ENCODE measurements around the gene PPP1R7. TPM values are rescaled to one million over a fixed set of nuclear protein-coding genes. Genes with fewer than 3 reads are reported as not detected.

The PPP1R7 gene
- total and polyA plus RNA-seq, 2 of the 4 experiments (the other 2 are of a cell fraction) = 60.8 to 70.0 TPM

- no peak for TF ChIP-seq MXI1 (IDR thresholded peaks at IDR 0.05; ENCODE audit: borderline replicate concordance, low read depth, low read length)
- TF ChIP-seq BHLHE40 (IDR thresholded peaks at IDR 0.05; ENCODE audit: low read depth, low read length) = no peak
- no peak for TF ChIP-seq POLR2A (IDR thresholded peaks at IDR 0.05; ENCODE audit: low read depth, low read length)
- TF ChIP-seq USF2 (IDR thresholded peaks at IDR 0.05; ENCODE audit: low read depth, low read length) = no peak
- TF ChIP-seq, protein P1, sequence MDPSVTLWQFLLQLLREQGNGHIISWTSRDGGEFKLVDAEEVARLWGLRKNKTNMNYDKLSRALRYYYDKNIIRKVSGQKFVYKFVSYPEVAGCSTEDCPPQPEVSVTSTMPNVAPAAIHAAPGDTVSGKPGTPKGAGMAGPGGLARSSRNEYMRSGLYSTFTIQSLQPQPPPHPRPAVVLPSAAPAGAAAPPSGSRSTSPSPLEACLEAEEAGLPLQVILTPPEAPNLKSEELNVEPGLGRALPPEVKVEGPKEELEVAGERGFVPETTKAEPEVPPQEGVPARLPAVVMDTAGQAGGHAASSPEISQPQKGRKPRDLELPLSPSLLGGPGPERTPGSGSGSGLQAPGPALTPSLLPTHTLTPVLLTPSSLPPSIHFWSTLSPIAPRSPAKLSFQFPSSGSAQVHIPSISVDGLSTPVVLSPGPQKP (IDR thresholded peaks at IDR 0.05; ENCODE audit: borderline replicate concordance, low read depth, low read length) = no peak
- no peak for TF ChIP-seq NFE2L2 (IDR thresholded peaks at IDR 0.05; ENCODE audit: low read depth, low read length)
- TF ChIP-seq MAFK (IDR thresholded peaks at IDR 0.05; ENCODE audit: low read depth, low read length) = no peak
- no peak for TF ChIP-seq FOS (IDR thresholded peaks at IDR 0.05; ENCODE audit: low read depth, low read length)
- no peak for TF ChIP-seq CEBPB (IDR thresholded peaks at IDR 0.05; ENCODE audit: low read depth, low read length)
- TF ChIP-seq, protein P2, sequence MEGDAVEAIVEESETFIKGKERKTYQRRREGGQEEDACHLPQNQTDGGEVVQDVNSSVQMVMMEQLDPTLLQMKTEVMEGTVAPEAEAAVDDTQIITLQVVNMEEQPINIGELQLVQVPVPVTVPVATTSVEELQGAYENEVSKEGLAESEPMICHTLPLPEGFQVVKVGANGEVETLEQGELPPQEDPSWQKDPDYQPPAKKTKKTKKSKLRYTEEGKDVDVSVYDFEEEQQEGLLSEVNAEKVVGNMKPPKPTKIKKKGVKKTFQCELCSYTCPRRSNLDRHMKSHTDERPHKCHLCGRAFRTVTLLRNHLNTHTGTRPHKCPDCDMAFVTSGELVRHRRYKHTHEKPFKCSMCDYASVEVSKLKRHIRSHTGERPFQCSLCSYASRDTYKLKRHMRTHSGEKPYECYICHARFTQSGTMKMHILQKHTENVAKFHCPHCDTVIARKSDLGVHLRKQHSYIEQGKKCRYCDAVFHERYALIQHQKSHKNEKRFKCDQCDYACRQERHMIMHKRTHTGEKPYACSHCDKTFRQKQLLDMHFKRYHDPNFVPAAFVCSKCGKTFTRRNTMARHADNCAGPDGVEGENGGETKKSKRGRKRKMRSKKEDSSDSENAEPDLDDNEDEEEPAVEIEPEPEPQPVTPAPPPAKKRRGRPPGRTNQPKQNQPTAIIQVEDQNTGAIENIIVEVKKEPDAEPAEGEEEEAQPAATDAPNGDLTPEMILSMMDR (conservative IDR thresholded peaks at IDR 0.05; ENCODE audit: low read depth, low read length) = no peak
- TF ChIP-seq RCOR1 (IDR thresholded peaks at IDR 0.05; ENCODE audit: insufficient replicate concordance, low read length) = no peak
- no peak for TF ChIP-seq RFX5 (IDR thresholded peaks at IDR 0.05; ENCODE audit: low read depth, low read length)
- TF ChIP-seq RAD21 (IDR thresholded peaks at IDR 0.05; ENCODE audit: low read length) = no peak
- no peak for TF ChIP-seq MAZ (IDR thresholded peaks at IDR 0.05; ENCODE audit: borderline replicate concordance, low read depth, low read length)
- TF ChIP-seq SMC3 (IDR thresholded peaks at IDR 0.05; ENCODE audit: low read depth, low read length) = no peak
- no peak for TF ChIP-seq CHD1 (IDR thresholded peaks at IDR 0.05; ENCODE audit: low read depth, low read length)
- H4K20me1 ChIP-seq (ENCODE audit: insufficient read depth, low read length) = peaks cover 18% of the 10 kb centered on the region
- H3K4ac ChIP-seq (ENCODE audit: low read depth, low read length) = no peak overlapping the region
- WGBS, 2 experiments (ENCODE audit: extremely low coverage in 2 of 2, insufficient read length in 1 of 2) = 0% methylated on average over 15 of the region's 23 CpGs; no CpG with 5 or more reads in 1 of the 2 experiments
- H3K36me3 ChIP-seq (ENCODE audit: control insufficient read depth, insufficient read depth, low read length) = peaks cover 4% of the 10 kb centered on the region
- H3K14ac ChIP-seq (replicated peaks; ENCODE audit: low read depth, low read length) = no peak overlapping the region
- no peak overlapping the region for H3K56ac ChIP-seq (ENCODE audit: extremely low read depth, insufficient read depth, low read length)
- H3K18ac ChIP-seq (ENCODE audit: low read depth, low read length) = no peak overlapping the region
- ChIA-PET CTCF (interaction anchor here (0.6 kb wide), 1 partner anchor 540 kb away, joined by 3 read pairs; no protein-coding TSS in a partner anchor), POLR2A (ENCODE audit: unreplicated experiment) (no interaction called here)
- dilution Hi-C loops (cut with HindIII; ENCODE audit: low sequenced_read_pairs, unreplicated experiment) = no loop called here
- H3K4me3 ChIP-seq (ENCODE audit: insufficient read depth, low read depth, low read length) = peak overlapping the region; percentile 75
- H2BK5ac ChIP-seq (ENCODE audit: low read depth, low read length, poor library complexity, severe bottlenecking) = no peak overlapping the region
- peak overlapping the region; percentile 98 for H3K4me2 ChIP-seq (ENCODE audit: low read depth, low read length)
- peak overlapping the region; percentile 82 for H2AK9ac ChIP-seq (replicated peaks; ENCODE audit: low read depth, low read length, poor library complexity)
- no peaks in the 10 kb centered on the region for H3K9me3 ChIP-seq (ENCODE audit: control insufficient read depth, insufficient read depth, low read length)
- H3K79me1 ChIP-seq (ENCODE audit: low read depth in 1 of 2, low read length in 2 of 2) = peaks cover 18 to 38% of the 10 kb centered on the region in 2 experiments
- no peak overlapping the region for H4K5ac ChIP-seq (ENCODE audit: low read depth, low read length)
- no peak overlapping the region for H4K8ac ChIP-seq (ENCODE audit: low read depth in 2 of 2, low read length in 2 of 2)
- H3K27ac ChIP-seq (ENCODE audit: insufficient read depth, low read length) = no peak overlapping the region
- H2AK5ac ChIP-seq (ENCODE audit: low read depth, low read length) = no peak overlapping the region
- no peak overlapping the region for H2BK120ac ChIP-seq (ENCODE audit: low read depth, low read length)
- intact Hi-C loops (cut with micrococcal nuclease) = loop anchor here (2.0 kb wide), 1 partner anchor 47 kb away; the partner anchor contains the start of gene MTERF4
- H4K91ac ChIP-seq (ENCODE audit: insufficient read depth, low read depth, low read length) = no peak overlapping the region
- H2BK15ac ChIP-seq (ENCODE audit: low read depth, low read length) = no peak overlapping the region
- BruUV-seq (replicated peaks) = no TSS peak
- no peak overlapping the region for H2BK20ac ChIP-seq (ENCODE audit: low read depth, low read length)
- in situ Hi-C loops (cut with MboI; ENCODE audit: low sequenced_read_pairs) = no loop called here
- peaks cover 7% of the 10 kb centered on the region; the same call in 1 of the 2 replicates for H3K4me1 ChIP-seq (ENCODE audit: control insufficient read depth, insufficient read depth, low read length)
- no peak for DNase-seq
- H2AFZ ChIP-seq (replicated peaks; ENCODE audit: low read length, poor library complexity) = peak overlapping the region; percentile 96
- peaks cover 17% of the 10 kb centered on the region for H3K9me1 ChIP-seq (ENCODE audit: insufficient read depth, low read length)
- no peaks in the 10 kb centered on the region for H3K27me3 ChIP-seq (ENCODE audit: control insufficient read depth, insufficient read depth, low read length)
- no peak overlapping the region for H3K9ac ChIP-seq (ENCODE audit: low read depth, low read length)
- no peak overlapping the region for H3K23ac ChIP-seq (ENCODE audit: low read depth, low read length)
- peak; percentile 15 for ATAC-seq (ENCODE audit: low read depth)
Observed at GRCh38 chr2:241149675-241149924, 667 bp upstream of the PPP1R7 start.

Measured in IMR-90 (cell line).